Measurements from ENCODE around the gene NOM1.
"Not testable (repeated sequence)": the region's sequence is repeated elsewhere in the genome, so short reads cannot be mapped to it uniquely, and the experiment has no call there.

Gene NOM1, protein sequence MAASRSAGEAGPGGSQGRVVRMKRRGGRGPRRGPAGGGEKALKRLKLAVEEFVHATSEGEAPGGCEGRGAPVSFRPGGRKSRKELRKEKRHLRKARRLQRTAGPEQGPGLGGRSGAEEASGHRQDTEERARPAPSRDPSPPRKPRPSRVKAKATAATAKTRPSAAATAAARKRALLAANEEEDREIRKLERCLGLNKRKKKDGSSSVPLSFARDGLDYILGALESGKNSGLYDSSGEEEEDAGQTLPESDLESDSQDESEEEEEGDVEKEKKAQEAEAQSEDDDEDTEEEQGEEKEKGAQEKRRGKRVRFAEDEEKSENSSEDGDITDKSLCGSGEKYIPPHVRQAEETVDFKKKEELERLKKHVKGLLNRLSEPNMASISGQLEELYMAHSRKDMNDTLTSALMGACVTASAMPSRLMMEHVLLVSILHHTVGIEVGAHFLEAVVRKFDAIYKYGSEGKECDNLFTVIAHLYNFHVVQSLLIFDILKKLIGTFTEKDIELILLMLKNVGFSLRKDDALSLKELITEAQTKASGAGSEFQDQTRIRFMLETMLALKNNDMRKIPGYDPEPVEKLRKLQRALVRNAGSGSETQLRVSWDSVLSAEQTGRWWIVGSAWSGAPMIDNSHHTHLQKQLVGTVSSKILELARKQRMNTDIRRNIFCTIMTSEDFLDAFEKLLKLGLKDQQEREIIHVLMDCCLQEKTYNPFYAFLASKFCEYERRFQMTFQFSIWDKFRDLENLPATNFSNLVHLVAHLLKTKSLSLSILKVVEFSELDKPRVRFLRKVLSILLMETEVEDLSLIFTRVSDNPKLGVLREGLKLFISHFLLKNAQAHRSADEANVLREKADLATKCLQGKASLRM

GRCh38 chr7:156949541-156950380 lies at the start of gene NOM1:
NOM1 (plus strand) TSS chr7:156949712; CDS start chr7:156949738, 26 bp downstream.
- peak; percentile 94 for DNase-seq

DNA sequence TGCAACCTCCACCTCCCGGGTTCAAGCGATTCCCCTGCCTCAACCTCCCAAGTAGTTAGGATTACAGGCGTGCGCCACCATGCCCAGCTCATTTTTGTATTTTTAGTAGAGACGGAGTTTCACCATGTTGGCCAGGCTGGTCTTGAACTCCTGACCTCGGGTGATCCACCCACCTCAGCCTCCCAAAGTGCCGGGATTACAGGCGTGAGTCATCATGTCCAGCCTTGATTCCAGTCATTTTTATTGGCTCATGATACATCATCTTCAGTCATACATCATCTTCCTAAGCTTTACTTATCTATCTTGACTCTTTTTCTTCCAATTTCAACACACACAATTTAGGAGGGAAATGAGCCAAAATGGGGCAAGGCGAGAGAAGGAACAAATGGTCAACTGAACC lies 49.4 kb upstream of the NOM1 start:
- DNase-seq, result not testable (repeated sequence)

GRCh38 chr7:156903232-156903909 lies 46.1 kb upstream of the NOM1 start:
- peak; percentile 26 for DNase-seq

DNA sequence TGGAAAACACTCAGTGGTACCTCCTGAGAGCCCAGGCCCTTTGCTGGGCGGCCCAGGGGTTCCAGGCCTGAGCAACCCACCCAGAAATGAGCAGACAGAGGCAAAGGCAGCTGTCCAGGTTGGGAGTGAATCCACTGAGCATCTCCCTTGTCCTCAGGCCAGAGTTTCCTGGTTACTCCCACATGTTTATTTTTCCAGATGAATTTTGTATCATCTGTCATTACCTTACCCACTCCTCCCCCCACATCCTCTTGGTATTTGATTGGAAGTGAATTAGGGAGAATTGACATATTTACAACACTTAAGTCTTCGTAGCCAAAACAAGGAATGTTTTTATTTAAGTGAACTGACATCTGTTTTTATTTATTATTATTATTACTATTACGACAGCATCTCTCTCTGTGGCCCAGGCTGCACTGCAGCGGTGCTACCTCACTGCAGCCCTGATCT lies 43.3 kb upstream of the NOM1 start:
- no peak for DNase-seq

DNA sequence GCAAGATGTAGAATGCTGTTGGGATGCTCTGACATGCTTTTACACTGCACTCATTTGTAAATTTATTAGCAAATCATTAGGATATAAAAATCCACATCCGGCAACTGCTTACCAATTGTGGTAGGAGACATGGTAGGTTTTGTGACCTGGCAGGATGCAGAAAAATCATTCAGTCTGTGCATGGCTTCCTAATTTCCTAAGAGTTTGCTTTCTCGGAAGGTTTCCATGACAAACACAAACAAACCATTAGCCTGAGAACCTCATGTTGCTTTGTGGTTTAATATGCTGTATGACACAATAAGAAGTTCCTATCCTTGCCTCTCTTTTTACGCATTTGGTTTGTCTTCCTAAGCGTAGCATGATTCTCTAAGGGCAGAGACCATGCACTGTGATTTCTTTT lies 41.9 kb upstream of the NOM1 start:
- no peak for DNase-seq

- DNase-seq, result not testable (repeated sequence)
Measured at GRCh38 chr7:156909574-156910252, 39.8 kb upstream of the NOM1 start.

DNA sequence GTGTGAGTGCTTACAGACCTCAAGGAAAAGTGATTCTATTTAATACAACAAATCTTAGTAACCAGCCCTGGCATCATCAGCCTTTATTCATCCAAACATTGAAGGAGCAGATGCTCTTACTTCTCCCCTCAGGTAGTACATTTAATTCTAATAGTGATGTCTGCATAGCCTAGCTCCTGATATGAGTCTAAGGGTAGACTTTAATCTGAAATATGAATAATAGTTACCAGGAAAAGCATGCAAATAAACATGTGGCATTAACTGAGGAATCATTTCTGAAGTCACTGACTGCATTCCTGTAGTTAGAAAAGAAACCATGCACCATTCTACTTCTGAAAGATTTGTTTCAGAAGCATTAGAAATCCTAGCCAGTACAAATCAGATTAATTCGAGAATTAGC lies 30.9 kb upstream of the NOM1 start:
- DNase-seq, result peak; percentile 75

- DNase-seq, result no peak
Measured at GRCh38 chr7:156919132-156919713, 30.3 kb upstream of the NOM1 start.

- DNase-seq, result no peak
Measured at GRCh38 chr7:156920076-156920475, 29.4 kb upstream of the NOM1 start.

DNA sequence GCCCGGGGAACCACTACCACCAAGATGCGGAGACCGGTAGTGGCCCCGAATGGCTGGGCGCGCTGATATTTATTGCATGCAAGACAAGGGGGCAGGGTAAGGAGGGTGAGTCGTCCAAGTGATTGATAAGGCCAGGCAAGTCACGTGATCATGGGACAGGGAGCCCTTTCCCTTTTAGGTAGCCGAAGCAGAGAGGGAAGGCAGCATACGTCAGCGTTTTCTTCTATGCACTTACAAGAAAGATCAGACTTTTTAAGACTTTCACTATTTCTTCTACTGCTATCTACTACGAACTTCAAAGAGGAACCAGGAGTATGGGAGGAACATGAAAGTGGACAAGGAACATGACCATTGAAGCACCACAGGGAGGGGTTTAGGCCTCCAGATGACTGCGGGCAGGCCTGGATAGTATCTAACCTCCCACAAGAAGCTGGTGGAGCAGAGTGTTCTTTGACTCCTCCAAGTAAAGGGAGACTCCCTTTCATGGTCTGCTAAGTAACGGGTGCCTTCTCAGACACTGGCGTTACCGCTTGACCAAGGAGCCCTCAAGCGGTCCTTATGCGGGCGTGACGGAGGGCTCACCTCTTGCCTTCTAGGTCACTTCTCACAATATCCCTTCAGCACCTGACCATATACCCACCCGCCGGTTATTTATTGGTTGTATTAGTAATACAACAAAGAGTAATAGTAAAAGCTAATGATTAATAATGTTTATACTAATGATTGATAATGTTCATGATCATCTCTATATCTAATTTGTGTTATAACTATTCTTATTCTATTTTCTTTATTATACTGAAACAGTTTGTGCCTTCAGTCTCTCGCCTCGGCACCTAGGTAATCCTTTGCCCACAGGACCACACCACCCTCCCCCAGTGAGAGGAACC lies 28.8 kb upstream of the NOM1 start:
- not testable (repeated sequence) for DNase-seq

DNA sequence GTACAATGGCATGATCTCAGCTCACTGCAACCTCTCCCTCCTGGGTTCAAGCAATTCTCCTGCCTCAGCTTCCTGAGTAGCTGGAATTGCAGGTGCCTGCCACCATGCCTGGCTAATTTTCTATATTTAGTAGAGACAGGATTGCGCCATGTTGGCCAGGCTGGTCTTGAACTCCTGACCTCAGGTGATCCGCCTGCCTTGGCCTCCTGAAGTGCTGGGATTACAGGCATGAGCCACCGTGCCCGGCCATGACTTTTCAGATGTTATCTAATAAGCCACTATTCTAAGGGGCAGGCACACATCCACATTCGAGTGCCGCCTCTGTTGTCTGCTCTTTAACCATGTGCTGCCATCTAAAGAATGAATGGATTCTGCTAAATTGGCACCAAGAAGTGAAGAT lies 27.2 kb upstream of the NOM1 start:
- DNase-seq, result not testable (repeated sequence)

DNA sequence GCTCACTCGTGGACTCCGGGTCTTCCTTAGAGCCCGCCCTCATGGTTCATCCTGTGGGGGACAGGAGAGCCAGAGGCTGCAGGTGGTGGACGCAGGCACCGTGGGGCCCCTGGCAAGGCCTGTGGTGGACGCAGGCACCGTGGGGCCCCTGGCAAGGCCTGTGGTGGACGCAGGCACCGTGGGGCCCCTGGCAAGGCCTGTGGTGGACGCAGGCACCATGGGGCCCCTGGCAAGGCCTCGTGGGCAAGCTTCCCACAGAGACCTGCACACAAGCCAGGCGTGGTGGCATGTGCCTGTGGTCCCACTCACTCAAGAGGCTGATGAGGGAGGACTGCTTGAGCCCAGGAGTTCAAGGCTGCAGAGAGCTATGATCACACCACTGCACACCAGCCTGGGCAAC lies 23.7 kb upstream of the NOM1 start:
- not testable (repeated sequence) for DNase-seq

GRCh38 chr7:156927571-156928405 lies 21.7 kb upstream of the NOM1 start:
- no peak for DNase-seq

- no peak for DNase-seq
Measured at GRCh38 chr7:156928406-156928747, 21.1 kb upstream of the NOM1 start.

GRCh38 chr7:156929789-156930539 lies 19.5 kb upstream of the NOM1 start:
- DNase-seq, result no peak

DNA sequence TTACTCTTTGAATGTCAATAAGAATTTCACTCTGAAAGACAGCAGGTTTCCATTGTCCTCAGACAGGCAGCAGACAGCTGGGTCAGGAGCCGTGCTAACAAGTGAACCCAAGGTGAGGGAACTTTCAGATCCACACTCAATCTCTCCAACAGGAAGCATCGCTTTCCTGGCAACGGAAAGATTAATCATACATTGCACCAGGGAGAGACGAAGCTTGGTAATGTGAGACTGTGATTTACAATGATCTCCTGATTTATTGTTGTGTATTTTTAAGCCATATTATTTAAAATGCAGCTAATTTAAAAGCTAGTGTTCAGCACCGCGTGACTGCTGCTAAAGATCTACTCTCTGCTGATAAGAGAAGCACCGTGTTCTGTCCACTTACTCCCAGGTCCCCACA lies 17.5 kb upstream of the NOM1 start:
- DNase-seq, result no peak

DNA sequence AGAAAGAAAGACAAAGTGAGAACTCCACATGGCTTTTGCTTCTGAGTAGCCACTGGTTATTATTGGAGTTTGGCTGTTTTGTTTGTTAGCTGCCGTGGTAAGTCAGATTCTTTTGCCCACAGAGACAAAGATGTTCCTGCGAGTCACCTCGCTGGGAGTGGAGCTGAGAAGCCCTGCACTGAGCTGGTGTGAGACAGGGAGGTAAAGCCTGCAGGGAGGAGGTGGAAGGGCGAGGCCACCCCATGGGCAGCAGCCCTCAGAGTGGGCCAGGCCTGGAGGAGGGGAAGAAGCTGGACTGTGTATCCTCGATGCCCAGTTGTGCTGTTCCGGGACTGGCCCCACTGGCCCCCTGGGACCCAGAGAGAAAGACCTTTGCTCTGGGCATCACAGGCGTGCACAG lies 14.3 kb upstream of the NOM1 start:
- DNase-seq, result no peak

GRCh38 chr7:156936766-156937165 lies 12.7 kb upstream of the NOM1 start:
- not testable (repeated sequence) for DNase-seq

All from activated CD4-positive, alpha-beta T cell treated with anti-CD3 and anti-CD28 coated beads, Interleukin-2, Interleukin-6, amounts not matched to agents 100 ng/mL and 50 ng/mL, durations not matched to agents 16 hours and 8 hours (primary cell).